WTC11 (cell line): ENCODE data around the gene MIS18BP1. TPM values are rescaled to one million over a fixed set of nuclear protein-coding genes. Genes with fewer than 3 reads are reported as not detected.

Experiments used
- ATAC-seq: fragments of 200-7000 bp; cut with Tn5 transposase; 2 replicates; pipeline ENCODE4 v1.10.0; 2021; ENCODE audit warnings: mild to moderate bottlenecking, moderate library complexity
- CTCF ChIA-PET: fragments of 300-600 bp; sonication (Branson Sonifier 250); formaldehyde crosslinking; loops from one replicate; lab custom pipeline; 2021; ENCODE audit warnings: antibody characterized with exemption; lab: Charles Lee
- POLR2A ChIA-PET: fragments of 350-600 bp; sonication (Branson Sonifier 250); formaldehyde crosslinking; loops from one replicate; lab custom pipeline; 2021; ENCODE audit warnings: antibody characterized with exemption; lab: Charles Lee
- DNase-seq: peaks from one replicate; pipeline ENCODE4 v3.0.0; 2021; ENCODE audit warnings: low spot score
- H3K27ac Mint-ChIP-seq: 2 replicates; pipeline ENCODE4 v1.8.0; 2021; ENCODE audit warnings: mixed read lengths
- H3K27me3 Mint-ChIP-seq: 2 replicates; pipeline ENCODE4 v1.8.0; 2021; ENCODE audit warnings: low read depth, mild to moderate bottlenecking, moderate library complexity, mixed read lengths
- H3K36me3 Mint-ChIP-seq: 2 replicates; pipeline ENCODE4 v1.8.0; 2021; ENCODE audit warnings: mixed read lengths
- H3K4me1 Mint-ChIP-seq: 2 replicates; pipeline ENCODE4 v1.8.0; 2022; ENCODE audit warnings: mixed read lengths
- H3K4me3 Mint-ChIP-seq: 2 replicates; pipeline ENCODE4 v1.8.0; 2021; ENCODE audit warnings: mild to moderate bottlenecking, moderate library complexity, mixed read lengths
- H3K9me3 Mint-ChIP-seq: 2 replicates; pipeline ENCODE4 v1.8.0; 2021; ENCODE audit warnings: mixed read lengths
- ATF1 ChIP-seq: sonication (generic); formaldehyde crosslinking; IDR thresholded peaks from 2 replicates; pipeline ENCODE4 v1.8.1; 2023; ENCODE audit warnings: mild to moderate bottlenecking, moderate library complexity, missing genetic modification reagents
- ATF2 ChIP-seq: sonication (generic); formaldehyde crosslinking; IDR thresholded peaks from 2 replicates; pipeline ENCODE4 v1.8.1; 2022; ENCODE audit warnings: low read depth, missing genetic modification reagents, borderline replicate concordance
- CREB1 ChIP-seq: sonication (generic); formaldehyde crosslinking; IDR thresholded peaks from 2 replicates; pipeline ENCODE4 v1.8.0; 2023; ENCODE audit warnings: mild to moderate bottlenecking, missing genetic modification reagents
- E2F1 ChIP-seq: sonication (generic); formaldehyde crosslinking; IDR thresholded peaks from 2 replicates; pipeline ENCODE4 v1.8.0; 2022; ENCODE audit warnings: mild to moderate bottlenecking, missing genetic modification reagents
- ELF4 ChIP-seq: sonication (generic); formaldehyde crosslinking; IDR thresholded peaks from 2 replicates; pipeline ENCODE4 v1.8.1; 2022; ENCODE audit warnings: low read depth, mild to moderate bottlenecking, moderate library complexity, missing genetic modification reagents
- ESRRA ChIP-seq: sonication (generic); formaldehyde crosslinking; IDR thresholded peaks from 2 replicates; pipeline ENCODE4 v1.8.1; 2022; ENCODE audit warnings: mild to moderate bottlenecking, missing genetic modification reagents, borderline replicate concordance
- NR2C2 ChIP-seq: sonication (generic); formaldehyde crosslinking; IDR thresholded peaks from 2 replicates; pipeline ENCODE4 v1.8.0; 2022; ENCODE audit warnings: mild to moderate bottlenecking, missing genetic modification reagents
- PRDM15 ChIP-seq: sonication (generic); formaldehyde crosslinking; IDR thresholded peaks from 2 replicates; pipeline ENCODE4 v1.8.0; 2022; ENCODE audit warnings: missing genetic modification reagents
- SMAD4 ChIP-seq: sonication (generic); formaldehyde crosslinking; IDR thresholded peaks from 2 replicates; pipeline ENCODE4 v1.8.0; 2022; ENCODE audit warnings: mild to moderate bottlenecking, missing genetic modification reagents
- SOX15 ChIP-seq: fragments of 250-450 bp; sonication (Bioruptor Pico); IDR thresholded peaks from 2 replicates; pipeline ENCODE4 v1.9.0; 2021; ENCODE audit warnings: mild to moderate bottlenecking
- USF2 ChIP-seq: sonication (generic); formaldehyde crosslinking; IDR thresholded peaks from 2 replicates; pipeline ENCODE4 v1.8.1; 2023; ENCODE audit warnings: mild to moderate bottlenecking, missing genetic modification reagents, moderate library complexity
- ZBTB21 ChIP-seq: sonication (generic); formaldehyde crosslinking; IDR thresholded peaks from 2 replicates; pipeline ENCODE4 v1.8.1; 2023; ENCODE audit warnings: mild to moderate bottlenecking, missing genetic modification reagents, borderline replicate concordance
- ZNF317 ChIP-seq: sonication (generic); formaldehyde crosslinking; IDR thresholded peaks from 2 replicates; pipeline ENCODE4 v1.8.1; 2023; ENCODE audit warnings: low read depth, mild to moderate bottlenecking, moderate library complexity, missing genetic modification reagents, borderline replicate concordance
- ZSCAN18 ChIP-seq: fragments of 250-450 bp; sonication (Bioruptor Pico); IDR thresholded peaks from 2 replicates; pipeline ENCODE4 v2.1.2; 2022; ENCODE audit warnings: mild to moderate bottlenecking, moderate library complexity
- total RNA-seq: library from RNA; stranded (reverse); gene quantifications from 3 replicates; pipeline ENCODE4 v1.2.3, GENCODE V29; 2021
- TF ChIP-seq, protein P1 (sequence below): sonication (generic); formaldehyde crosslinking; conservative IDR thresholded peaks from 2 replicates; pipeline ENCODE4 v1.8.1; 2022; ENCODE audit warnings: mild to moderate bottlenecking, missing genetic modification reagents
- TF ChIP-seq, protein P2 (sequence below): fragments of 250-450 bp; sonication (Bioruptor Pico); IDR thresholded peaks from 2 replicates; pipeline ENCODE4 v1.9.0; 2021; ENCODE audit warnings: moderate library complexity, mild to moderate bottlenecking, inconsistent platforms, borderline replicate concordance

The MIS18BP1 gene
- total RNA-seq, 1 experiment from 2014 or later = 65.7 TPM

DNA sequence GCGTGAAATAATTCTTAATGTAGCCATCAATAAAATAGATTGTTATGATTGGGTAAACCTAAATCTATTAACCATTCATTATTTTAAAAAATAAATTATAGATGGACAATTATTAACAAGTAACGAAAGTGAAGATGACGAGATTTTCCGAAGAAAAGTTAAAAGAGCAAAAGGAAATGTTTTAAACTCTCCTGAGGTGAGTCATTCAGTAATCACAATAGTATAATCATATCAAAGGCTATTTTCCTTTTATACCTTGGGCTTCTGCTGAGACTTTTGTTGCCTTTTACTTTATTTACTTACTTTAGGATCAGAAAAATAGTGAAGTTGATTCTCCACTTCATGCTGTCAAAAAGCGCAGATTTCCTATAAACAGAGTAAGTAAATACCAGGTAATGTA, 71.7 kb downstream of the MIS18BP1 start:
- no peak for ATAC-seq
- Mint-ChIP-seq H3K36me3 (no peaks in the 10 kb centered on the region), H3K27me3 (no peaks in the 10 kb centered on the region), H3K4me3 (no peak overlapping the region), H3K27ac (no peak overlapping the region), H3K4me1 (0 out of 2 replicates have a peak, but pooled peaks cover 2% of the 10 kb centered on the region), H3K9me3 (no peaks in the 10 kb centered on the region)
- DNase-seq = no peak
- ChIA-PET CTCF (no interaction called here), POLR2A (no interaction called here)
- TF ChIP-seq ATF2 (CRISPR knock-in tag) = no peak
- TF ChIP-seq, all 79 proteins: peak for 0

DNA sequence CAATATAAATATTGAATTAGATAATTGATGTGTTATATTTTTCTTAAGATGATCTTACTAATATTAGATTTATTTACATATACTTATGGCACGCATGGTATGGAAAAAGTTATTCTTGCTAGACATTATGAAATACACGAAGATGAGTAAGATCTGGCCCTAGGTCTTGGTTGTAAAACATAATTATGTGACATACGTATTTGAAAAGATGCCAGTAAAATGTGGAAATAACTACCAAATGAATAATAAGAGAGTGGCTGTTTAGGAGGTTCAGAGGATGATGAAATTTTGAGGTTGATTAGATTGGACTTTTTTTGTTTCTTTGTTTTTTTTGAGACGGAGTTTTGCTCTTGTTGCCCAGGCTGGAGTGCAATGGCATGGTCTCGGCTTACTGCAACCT, 75.9 kb downstream of the MIS18BP1 start:
- TF ChIP-seq NR2C2 (CRISPR knock-in tag) = no peak
- TF ChIP-seq, protein P1, sequence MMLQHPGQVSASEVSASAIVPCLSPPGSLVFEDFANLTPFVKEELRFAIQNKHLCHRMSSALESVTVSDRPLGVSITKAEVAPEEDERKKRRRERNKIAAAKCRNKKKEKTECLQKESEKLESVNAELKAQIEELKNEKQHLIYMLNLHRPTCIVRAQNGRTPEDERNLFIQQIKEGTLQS (CRISPR knock-in tag) = no peak
- no peak for TF ChIP-seq ZBTB21
- TF ChIP-seq ATF1 (CRISPR knock-in tag) = no peak
- no peak for TF ChIP-seq ZNF317 (CRISPR knock-in tag)
- TF ChIP-seq SOX15 (CRISPR knock-in tag) = no peak
- no peak for TF ChIP-seq ZSCAN18 (CRISPR knock-in tag)
- TF ChIP-seq, protein P2, sequence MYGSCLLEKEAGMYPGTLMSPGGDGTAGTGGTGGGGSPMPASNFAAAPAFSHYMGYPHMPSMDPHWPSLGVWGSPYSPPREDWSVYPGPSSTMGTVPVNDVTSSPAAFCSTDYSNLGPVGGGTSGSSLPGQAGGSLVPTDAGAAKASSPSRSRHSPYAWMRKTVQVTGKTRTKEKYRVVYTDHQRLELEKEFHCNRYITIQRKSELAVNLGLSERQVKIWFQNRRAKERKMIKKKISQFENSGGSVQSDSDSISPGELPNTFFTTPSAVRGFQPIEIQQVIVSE (CRISPR knock-in tag) = no peak
- TF ChIP-seq CREB1 (CRISPR knock-in tag) = no peak
- no peak for TF ChIP-seq PRDM15 (CRISPR knock-in tag)
- TF ChIP-seq ELF4 = no peak
- TF ChIP-seq E2F1 = no peak
- TF ChIP-seq ESRRA = no peak
- no peak for TF ChIP-seq USF2 (CRISPR knock-in tag)
- TF ChIP-seq SMAD4 (CRISPR knock-in tag) = no peak
- Mint-ChIP-seq H3K4me3 (no peak overlapping the region), H3K36me3 (no peaks in the 10 kb centered on the region; the same call in 1 of the 2 replicates), H3K4me1 (0 out of 2 replicates have a peak, but pooled peaks cover 2% of the 10 kb centered on the region), H3K27ac (no peak overlapping the region), H3K27me3 (no peaks in the 10 kb centered on the region), H3K9me3 (no peaks in the 10 kb centered on the region)
- ATAC-seq (no peak), DNase-seq (no peak)
- CTCF ChIA-PET = no interaction called here
- POLR2A ChIA-PET = no interaction called here
